HG02938 (cell line): ENCODE measurements around the gene TEAD3.

ENCODE experiments used
- ATAC-seq: cut with Tn5 transposase; IDR thresholded peaks from one replicate; pipeline ENCODE4 v1.9.1; 2021; ENCODE audit warnings: mild to moderate bottlenecking, moderate library complexity; ENCODE audit not compliant: unreplicated experiment

Gene TEAD3

DNA sequence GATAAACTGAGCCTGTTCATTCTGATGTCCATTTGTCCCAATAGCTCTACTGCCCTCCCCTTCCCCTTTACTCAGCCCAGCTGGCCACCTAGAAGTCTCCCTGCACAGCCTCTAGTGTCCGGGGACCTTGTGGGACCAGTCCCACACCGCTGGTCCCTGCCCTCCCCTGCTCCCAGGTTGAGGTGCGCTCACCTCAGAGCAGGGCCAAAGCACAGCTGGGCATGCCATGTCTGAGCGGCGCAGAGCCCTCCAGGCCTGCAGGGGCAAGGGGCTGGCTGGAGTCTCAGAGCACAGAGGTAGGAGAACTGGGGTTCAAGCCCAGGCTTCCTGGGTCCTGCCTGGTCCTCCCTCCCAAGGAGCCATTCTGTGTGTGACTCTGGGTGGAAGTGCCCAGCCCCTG is 69.4 kb downstream of the TEAD3 start:
- ATAC-seq: no peak

DNA sequence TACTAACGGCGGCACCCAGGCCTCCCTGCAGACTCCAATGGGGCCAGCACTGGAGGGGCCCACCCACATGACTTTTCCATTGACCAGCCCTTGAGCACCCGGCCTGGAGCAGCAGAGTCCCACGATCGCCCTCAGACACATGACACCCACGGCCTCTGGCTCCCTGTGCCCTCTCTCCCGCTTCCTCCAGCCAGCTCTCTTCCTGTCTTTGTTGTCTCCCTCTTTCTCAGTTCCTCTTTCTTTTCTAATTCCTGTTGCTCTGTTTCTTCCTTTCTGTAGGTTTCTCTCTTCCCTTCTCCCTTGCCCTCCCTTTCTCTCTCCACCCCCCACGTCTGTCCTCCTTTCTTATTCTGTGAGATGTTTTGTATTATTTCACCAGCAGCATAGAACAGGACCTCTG is 70.8 kb downstream of the TEAD3 start:
- ATAC-seq: no peak

DNA sequence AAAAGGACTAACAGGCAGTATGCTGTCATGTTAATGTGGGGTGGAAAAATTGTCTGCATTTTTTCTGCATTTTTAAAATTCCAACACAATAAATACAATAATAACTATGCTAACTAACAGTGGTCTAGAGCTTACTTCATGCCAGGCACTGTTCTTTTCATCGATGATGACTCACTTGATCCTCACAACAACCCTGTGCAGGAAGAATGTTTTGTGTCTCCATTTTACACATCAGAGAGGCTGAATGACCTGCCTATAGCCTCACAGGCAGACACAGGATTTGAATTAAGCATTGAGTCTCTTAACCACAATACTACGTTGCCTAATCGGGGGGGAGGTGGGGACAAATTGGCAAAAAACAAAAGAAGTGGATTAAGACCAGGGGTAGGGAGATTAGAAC is 71.6 kb downstream of the TEAD3 start:
- ATAC-seq: no peak
